GM12864 (cell line): ENCODE data around the gene PKP4.

ENCODE experiments used
- DNase-seq: peaks from one replicate; pipeline ENCODE4 v3.0.0-alpha.2; 2011; ENCODE audit warnings: low read depth
- H3K4me3 ChIP-seq: 2 replicates; pipeline ENCODE4 v1.5.1; 2011; ENCODE audit warnings: mild to moderate bottlenecking, low read depth, low read length, control low read depth
- TF ChIP-seq, protein P1 (sequence below): IDR thresholded peaks from 2 replicates; pipeline ENCODE4 v1.5.1; 2011; ENCODE audit warnings: low read depth, mild to moderate bottlenecking, moderate library complexity, low read length, control low read depth, inconsistent platforms; ENCODE audit errors: missing control alignments

PKP4 gene

DNA sequence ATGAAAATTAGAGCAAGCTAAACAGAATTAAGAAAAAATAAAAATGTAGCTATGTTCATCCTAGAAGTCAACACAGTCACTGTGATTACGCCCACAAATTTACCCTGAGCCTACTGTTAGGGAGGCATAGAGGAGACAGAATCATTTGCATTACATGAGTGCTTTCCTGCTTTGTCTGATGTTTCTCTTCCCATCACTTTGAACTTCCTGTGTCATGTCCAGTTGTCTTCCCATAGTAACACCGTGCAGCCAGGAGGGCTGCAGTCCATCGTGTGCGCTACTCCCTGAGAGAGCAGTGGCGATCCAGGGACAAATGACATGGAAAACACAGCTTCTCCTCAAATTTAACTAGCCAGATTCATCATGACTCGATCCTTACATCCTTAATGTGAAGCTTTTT lies 188.5 kb downstream of the PKP4 start:
- no peak for DNase-seq
- no peak overlapping the region for H3K4me3 ChIP-seq
- TF ChIP-seq, protein P1, sequence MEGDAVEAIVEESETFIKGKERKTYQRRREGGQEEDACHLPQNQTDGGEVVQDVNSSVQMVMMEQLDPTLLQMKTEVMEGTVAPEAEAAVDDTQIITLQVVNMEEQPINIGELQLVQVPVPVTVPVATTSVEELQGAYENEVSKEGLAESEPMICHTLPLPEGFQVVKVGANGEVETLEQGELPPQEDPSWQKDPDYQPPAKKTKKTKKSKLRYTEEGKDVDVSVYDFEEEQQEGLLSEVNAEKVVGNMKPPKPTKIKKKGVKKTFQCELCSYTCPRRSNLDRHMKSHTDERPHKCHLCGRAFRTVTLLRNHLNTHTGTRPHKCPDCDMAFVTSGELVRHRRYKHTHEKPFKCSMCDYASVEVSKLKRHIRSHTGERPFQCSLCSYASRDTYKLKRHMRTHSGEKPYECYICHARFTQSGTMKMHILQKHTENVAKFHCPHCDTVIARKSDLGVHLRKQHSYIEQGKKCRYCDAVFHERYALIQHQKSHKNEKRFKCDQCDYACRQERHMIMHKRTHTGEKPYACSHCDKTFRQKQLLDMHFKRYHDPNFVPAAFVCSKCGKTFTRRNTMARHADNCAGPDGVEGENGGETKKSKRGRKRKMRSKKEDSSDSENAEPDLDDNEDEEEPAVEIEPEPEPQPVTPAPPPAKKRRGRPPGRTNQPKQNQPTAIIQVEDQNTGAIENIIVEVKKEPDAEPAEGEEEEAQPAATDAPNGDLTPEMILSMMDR = no peak

DNA sequence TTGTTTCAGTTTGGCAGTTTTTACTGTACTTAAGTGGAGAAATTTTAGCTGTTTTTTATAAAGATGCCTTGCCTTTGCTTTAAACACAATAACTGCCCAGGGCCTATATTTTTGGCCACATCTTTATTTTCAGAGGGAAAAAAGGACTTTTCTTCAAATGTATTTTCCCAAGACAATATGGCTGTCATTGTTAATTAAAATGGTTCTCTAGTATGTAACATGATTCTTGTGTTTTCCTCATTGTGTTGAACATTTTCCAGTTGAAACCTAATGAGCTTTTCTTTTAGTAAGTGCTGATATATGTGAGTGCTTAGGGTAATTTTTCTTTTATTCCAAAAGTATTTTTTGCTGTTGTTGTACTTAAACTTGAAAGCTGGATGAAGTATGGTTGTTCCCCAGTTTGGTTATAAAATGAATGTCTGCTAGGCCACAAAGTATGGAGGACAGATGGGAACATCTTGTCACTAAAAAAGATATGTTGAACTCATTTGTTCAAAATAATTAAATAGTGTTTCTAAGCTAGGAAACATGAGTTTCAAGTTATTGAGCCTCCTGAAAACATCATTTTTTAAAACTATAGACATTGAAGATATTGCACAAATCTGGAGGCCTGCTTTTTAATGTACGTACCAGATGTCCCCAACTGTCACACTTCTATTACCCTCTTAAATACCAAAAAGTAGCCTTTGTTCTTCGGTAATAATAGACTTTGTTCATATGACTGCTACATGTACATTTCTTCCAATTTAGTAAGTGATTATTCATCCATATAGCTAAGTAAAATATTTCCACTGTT lies 190.9 kb downstream of the PKP4 start:
- H3K4me3 ChIP-seq = no peak overlapping the region
- DNase-seq = no peak
- TF ChIP-seq, protein P1 = no peak

DNA sequence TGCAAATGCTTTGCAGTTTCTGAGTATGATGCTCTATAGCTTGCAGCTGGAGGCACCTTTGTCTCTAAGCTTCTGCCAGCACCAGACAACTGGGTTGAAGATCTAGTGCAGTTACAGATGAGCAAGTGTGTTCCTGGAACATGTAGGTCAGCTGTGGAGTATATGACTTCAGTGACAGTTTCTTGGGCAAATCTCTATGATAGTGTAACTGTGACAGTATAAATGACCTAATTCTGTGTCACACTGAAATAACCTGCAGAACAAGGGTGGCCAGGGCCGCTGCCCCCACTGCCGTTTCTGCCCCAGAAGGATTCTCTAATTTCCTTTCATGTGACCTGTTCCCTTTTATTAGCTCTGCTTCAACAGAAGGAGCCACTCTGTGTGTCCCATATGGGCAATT lies 193.1 kb downstream of the PKP4 start:
- TF ChIP-seq, protein P1 = no peak
- DNase-seq = no peak
- no peak overlapping the region for H3K4me3 ChIP-seq

DNA sequence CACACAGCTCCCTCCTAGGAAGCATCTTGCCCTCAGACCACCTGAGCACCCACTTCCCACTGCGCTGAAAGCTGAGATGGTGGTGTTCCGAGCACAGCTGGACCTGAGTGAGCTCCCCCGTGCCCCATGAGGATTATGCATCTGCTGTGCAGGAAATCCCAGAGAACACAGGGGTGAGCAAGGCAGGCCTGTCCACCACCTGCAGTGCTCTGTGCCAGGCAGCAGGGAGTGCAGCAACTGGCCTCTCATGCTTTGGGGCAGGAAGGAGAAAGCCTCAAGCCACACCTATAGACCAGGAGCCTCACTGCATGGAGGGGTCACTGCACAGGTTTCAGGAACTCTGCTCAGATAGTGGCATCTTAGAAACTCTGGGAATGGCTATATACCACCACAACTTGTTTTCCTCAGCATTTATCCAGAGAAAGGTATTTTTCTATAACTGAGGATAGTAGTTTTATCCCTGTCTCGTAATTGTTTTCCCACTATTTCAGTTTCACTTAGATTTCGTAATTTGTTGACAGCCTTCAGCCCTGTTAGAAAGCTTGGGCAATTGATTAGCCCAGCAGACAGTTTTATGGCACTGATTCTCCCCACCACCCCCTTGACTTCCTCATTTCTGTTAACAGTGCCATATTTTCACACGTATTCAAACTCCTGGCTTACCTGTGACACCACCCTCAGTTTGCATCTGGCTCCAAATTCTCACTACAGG lies 194.1 kb downstream of the PKP4 start:
- H3K4me3 ChIP-seq = no peak overlapping the region
- DNase-seq = no peak
- TF ChIP-seq, protein P1 = no peak

DNA sequence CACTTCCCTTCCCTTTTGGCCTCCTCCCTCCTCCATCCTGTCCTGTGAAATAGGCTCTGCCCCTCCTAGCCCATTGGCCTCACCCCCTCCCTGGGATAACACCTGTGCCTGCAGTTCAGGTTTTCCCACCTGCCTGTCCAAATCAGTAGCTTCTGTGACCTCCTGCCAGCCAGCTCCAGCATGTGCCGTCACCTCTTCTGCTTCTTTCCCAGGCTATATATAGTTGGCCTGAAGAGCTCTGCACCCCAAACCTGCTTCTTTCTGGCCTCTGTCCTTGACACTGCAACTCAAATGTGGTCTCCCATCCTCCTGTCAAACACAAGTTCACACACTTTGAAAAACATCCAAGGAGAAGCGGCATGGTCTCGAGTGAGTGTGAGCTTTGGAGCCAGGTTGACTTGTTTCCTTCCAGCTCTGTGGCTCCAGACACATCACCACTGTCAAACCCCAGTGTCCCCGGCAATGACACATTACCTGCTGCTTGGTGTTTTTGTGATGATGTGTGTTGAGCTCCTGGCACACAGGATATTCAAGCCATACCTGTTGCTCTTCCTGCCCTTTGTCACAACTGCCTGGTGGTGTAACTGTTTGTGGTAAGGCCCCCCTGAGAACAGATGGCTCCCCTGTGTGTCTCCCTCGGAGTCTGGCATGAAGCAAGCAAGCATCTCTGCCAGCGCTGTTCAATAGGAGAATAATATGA lies 194.8 kb downstream of the PKP4 start:
- TF ChIP-seq, protein P1 = no peak
- no peak for DNase-seq
- H3K4me3 ChIP-seq = no peak overlapping the region

DNA sequence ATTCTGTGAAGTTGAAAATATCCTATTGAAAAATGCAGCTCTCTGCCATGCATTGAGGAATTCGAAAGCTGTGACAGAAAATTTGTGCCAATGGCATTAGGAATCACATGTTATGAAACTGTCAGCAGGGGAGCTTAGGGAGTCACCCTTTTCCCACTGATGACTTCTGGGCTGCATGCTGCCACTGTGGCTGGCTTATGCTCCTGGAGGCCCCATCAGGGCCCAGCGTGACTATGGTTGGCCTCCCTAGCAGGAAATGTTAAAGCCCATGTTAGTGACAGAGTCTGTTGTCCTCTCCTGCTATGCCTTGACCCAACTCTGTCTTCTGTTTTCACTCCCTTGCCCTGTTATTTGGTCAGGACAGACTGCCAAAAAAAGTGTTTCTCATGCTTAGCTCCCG lies 198.9 kb downstream of the PKP4 start:
- no peak for DNase-seq
- TF ChIP-seq, protein P1 = no peak

More for the DNA sequence above, 198.9 kb downstream of the PKP4 start:
- no peak overlapping the region for H3K4me3 ChIP-seq
